HPDE6-E6E7 (cell line): ENCODE measurements around the gene FANCC.

ENCODE experiments used
- DNase-seq: peaks from one replicate; pipeline ENCODE4 v3.0.0; 2011; ENCODE audit warnings: missing footprints; ENCODE audit errors: extremely low spot score

FANCC gene

DNA sequence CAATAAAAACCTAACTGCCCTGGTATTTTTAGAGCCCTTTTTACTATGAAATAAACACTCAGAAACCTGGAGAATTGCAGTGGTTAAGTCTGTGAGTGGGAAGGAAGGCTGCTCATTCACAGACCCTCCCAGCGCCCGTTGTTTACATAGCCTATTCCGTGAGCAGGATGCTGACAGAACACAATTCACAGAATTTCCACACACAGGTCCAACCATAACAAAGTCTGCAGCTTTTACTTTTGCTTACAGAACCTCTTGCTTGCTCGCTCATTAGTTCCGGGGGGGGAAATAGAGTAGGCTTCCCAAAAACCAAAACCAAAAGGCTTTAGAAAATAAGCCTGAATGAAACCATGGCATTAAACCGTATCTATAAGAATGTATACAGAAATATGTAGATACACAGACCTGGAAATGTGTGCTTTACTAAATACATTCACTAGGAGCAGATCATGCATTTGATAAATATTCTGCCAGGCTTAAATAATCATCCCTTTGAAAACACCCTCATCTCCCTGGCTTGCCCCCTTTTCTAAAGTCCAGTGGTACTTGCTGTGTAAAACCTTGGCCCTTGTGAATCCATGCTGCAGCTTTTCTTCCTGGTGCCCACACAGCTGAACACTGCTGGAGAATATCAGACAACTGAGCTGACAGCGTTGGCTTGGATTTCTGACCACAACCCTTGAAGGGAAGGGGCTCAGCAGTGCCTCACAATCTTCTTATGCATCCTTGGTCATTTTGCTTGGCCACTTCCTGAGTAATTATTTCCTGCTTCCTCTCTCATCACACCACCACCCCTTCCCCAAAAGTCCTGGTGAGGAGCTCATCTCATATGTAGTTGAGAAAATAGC is 128.0 kb downstream of the FANCC start:
- DNase-seq = no peak

DNA sequence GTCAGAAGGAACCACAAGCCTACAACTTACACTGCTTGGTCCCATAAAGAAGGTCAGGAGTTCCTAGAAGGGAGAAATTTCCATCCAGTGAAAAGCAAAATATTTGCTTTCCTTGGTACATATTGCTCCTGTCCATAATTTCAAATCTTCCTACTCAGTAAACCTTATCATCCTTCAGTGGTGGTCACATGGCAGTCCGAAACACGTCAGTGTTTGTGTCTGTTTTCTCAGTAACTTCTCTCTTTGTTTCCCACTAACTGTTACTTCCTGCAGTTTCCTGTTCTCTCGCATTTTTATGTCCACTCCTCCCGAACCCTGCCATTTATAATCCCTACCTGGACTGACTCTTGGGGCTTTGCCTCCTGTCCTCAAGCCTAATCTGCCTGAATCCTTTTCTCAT is 129.1 kb downstream of the FANCC start:
- DNase-seq = no peak

DNA sequence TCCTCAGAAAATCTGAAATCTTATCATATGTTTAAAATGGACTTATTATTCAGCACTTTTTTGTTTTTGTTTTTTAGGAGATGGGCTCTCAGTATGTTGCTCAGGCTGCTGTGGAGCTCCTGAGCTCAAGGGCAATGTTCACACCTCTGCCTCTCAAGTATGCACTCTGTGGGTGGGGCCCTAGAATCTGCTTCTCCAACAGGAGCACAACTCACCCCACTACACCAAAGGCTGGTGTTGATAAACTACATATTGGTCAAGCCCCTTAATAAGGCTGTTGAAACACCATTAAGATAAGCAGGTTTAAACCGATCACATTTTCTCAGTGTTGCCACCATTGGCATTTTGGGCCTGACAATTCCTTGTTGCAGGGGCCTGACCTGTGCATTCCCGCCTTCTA is 131.6 kb downstream of the FANCC start:
- no peak for DNase-seq

DNA sequence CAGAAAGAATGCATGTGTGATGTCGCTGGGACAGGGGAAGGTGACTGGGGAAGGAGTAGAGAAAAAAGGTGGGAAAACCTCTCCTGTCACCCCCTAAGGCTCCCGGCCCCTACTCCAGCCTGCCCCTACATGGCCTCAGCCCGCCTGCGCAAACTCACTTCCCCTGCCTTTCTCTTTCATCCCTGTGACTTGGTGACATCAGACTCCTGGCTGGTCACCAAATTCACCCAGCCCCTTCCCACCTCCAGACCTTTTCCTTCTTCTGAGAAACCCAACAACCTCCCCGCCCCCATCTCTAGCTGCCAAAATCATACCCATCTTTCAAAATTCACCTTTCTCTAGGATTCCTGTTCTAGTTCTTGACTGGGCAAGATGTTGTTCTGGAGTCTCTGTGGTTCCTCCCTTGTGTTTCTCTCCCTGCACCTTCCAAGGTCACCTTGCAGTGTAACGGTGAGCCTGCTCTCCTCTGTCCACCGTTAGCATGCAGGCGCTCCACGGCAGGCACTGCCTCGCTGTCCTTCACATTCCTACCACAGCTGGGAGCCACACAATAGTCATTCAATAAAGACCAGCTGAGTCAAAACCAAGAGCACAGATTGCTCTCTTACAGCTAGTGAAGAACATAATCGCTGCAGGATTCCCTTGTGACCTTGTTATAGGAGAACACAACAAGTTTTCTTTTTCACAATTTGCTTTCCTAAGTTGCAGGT is 134.5 kb downstream of the FANCC start:
- DNase-seq = no peak

DNA sequence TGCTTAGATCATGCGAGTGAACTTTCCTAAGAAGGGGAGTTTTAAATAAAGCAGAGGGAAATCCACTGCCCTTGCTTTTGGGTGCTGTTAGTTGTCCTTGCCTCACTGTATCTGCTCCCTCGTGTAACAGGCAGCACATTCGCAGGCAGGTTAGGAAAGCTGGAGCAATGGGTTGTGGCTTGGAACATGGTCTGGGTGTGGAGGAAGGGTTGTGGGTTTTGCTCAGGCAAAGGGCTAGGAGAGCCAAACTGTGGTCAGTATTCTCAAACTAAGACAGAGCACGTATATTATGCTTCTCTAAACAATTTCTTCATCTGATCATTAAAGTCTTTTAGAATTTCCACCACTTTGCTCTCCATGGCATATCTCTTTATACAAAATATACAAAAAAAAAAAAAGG is 135.7 kb downstream of the FANCC start:
- no peak for DNase-seq

DNA sequence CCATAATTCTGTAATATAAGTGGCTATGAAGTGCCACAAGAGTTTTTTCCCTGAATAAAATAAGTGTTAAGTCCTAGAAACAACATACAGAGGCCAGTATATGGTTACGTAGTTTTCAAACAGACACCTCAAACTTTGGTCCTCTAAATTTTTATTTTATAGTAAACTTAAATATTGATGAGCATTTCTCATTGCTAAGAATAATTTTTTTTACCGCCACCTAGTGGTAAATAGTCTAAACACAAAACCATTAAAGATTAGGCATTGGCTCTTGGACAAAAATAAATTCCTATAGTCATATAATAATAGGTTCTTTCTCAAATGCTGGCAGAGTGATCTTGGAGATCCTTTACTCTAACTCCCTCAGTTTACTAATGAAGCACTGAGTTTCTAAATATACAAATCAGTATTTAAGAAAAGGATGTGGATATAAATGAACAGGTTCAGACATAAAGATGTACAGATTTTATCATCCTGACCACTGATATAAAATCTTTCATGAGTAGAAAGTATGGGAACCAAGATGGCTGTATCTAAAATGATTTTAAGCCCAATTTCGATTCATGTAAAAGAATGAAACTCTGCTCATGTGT is 136.2 kb downstream of the FANCC start:
- DNase-seq = no peak

DNA sequence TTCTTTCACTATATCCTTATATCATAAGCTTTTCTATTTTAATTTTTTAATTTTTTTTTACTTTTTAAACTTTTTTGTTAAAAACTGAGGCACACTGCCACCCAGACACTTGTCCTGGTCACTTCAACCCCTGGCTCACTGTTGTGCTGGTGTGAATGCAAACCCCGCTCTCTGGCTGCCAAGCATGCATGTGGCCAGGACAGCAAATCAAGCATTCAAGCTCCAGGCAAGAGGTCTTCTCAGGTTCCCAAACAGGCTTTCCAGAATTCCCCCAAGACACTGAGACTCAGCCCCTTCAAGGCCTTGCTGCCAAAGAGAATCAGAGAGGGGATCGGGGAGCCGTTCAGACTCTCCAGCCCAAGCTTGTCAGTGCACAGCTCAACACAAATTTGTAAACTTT is 139.9 kb downstream of the FANCC start:
- DNase-seq = no peak

DNA sequence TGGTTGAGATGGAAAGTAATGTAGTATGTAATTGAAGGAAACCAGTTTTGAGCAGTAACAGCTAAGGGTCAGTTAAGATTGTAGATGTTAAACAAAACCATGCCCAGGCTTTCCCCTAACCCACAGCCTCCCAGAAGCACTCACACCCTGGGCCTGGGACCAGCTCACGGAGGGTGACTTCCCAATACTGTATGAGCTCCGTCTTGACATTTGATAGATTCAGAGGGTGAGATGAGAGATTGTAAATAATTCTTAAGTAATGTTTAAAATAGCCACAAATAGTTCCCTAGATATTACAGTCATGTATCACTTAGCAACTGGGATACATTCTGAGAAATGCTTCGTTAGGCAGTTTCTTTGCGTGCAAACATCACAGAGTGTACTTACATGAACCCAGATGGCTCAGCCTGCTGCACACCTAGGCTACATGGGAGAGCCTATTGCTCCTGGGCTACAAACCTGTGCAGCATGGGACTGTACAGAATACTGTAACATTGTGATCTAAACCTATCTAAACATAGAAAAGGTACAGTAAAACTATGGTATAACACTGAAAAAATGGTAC is 140.7 kb downstream of the FANCC start:
- no peak for DNase-seq

DNA sequence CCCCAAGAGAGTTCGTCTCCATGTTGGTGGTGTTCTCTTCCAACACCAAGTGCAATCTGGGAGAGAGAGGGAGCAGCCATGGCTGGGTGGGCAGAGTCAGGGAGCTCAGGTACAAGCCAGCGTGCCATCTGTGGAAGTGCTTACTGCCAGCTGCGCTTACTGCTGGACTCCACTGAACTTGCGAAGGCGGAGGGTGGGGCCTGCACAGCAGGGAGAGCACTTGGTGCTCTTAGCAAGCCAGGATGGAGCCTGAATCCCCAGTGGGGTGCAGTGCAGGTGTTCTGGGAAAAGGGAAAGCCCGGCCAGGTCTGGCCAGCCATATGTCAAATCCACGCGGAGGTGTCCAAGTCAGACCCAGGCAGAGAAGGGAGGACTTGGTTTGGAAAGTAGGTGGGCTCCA is 142.0 kb downstream of the FANCC start:
- no peak for DNase-seq

DNA sequence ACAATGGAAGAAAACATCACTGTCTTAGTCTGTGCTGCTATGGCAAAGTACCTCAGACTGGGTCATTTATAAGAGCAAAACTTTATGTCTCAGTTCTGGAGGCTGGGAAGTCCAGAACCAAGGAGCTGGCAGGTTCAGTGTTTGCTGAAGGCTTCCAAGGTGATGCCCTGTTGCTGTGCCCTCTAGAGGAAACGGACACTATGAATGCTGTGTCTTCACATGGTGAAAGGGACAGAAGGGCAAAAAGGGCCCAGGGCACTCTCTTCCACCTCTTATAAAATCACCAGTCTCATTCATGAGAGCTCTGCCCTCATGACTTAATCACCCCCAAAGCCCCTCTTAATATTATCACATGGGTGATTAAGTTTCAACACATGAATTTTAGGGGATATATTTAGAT is 143.5 kb downstream of the FANCC start:
- DNase-seq = no peak

DNA sequence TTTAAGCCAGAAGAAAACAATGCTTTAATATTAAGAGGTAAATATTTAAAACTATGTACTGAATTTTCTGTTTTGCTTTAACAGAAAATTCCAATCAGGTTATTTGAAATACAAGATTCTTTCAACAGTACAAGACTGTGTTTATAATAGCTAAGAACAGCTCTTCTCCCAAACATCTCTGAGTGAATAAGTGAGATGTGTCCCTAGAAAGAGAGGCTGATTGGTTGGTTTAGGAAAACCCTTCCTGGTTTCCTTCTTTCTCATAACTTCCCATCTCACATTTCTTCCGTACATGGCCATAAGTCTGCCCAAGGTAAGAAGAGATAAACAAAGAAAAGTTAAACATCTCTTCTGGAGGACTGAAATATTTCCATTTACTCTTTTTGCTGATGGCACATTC is 145.9 kb downstream of the FANCC start:
- DNase-seq = no peak

DNA sequence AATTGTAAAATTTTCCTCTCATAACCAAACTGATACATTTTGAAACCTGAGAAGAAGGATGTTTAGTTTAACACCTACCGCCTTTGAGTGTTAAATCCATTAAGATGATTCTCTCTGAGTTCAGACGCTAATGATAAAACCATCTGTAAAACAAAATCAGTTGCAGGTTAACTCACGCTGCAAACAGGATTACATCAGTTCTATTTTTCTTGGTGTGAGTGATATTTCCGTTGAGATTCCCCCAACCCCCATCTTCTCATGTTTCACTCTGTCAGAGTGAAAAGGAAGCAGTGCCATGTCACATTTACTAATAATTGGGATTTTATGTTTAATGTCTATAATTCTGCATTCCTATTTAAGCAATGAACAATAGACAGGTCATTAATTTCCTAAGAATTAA is 146.5 kb downstream of the FANCC start:
- DNase-seq = peak; percentile 39

DNA sequence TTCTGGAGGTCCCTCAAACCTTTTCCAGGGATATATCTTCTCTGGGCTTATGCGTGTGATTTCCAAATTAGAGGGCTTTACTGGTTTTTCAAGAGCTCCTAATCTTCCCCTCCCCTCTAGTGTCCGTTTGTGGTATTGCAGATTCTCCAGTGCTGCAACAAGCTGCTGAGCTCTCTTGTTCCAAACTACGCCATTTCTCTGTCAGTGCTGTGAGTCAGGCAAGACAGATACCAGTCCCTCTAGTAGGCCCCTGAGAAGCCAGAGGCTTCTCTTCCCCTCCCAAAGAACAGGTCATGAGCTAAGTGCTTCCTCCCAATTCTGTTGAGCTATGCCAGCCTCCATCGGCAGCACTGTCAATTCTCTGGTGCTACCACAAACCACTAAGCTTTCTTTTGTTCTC is 149.5 kb downstream of the FANCC start:
- peak; percentile 53 for DNase-seq

DNA sequence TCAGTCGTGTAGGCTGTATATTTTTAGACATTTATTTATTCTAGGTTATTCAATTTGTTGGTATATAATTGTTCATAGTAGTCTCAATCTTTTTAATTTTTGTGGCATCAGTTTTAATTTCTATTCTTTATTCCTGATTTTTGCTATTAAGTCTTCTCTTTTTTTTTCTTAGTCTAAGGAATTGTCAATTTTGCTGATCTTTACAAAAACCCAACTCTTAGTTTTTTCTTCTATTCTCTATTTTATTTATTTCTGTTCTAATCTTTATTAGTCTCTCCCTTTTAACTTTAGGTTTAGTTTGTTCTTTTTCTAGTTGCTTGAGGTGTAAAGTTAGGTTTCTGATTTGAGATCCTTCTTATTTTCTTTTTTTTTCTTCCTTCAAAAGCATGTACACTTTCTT is 152.5 kb downstream of the FANCC start:
- no peak for DNase-seq

DNA sequence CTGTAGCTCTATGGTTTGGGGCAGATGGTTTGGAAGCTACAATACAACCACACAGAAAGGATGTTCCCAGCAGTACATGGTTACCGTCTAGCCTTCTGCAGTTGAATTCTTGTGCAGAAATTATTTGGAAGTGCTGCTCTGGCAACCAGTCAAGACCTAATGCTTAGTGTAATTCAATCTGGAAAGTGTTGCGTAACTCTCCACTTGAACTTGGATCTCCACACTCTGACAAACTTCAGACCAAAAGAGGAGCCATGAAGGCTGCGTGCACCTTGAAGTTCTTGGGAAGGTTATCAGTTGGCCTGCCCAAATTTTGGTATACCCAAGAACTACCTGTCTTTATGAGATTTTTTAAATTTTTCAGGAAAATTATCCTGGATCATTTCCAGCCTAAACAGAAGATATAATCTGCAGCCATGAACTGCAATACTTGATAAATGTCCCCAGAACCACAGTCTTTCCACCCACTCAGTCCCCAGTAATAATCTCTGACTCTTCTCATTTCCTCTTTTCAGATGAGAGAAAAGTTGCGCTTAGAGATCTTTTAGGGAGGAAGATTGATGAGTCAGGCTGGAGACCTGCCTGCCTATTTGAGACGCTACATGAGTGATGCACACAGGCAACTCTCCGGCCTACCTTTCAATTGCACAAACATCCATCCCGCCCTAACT is 159.9 kb downstream of the FANCC start:
- no peak for DNase-seq

DNA sequence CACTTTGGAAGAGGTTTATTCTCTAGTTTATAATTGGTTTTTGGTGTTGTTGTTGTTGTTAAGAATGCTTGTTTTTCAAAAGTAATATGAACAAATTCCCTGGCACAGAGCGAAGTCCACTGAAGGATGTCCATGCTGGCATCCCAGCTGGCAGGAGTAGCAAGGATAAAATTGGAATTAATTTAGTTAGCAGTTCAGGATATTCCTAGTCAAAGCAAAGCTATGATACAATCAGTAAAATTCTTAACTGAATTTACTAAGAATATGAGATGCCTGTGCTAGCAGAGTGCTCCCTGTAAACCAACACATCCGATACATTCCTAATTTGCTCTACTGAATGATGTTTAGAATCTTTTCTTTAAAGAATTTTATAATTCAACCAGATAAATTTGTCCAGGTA is 161.4 kb downstream of the FANCC start:
- no peak for DNase-seq

DNA sequence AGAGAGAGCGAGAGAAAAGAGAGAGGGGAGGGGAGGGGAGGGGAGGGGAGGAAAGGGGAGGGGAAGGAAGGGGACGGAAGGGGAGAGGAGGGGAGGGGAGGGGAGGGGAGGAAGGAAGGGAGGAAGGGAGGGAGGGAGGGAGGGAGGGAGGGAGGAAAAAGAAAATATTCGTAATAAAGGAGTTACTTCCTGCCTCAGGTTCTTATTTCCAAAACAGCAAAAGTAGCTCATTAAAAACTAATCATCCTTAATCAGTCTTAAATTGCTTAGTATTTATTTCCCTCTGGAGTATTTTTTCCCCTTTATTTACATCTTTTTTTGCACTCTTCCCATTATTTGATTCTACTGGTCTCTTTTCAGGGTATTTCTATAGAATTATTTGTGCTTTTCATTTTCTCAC is 162.3 kb downstream of the FANCC start:
- no peak for DNase-seq

DNA sequence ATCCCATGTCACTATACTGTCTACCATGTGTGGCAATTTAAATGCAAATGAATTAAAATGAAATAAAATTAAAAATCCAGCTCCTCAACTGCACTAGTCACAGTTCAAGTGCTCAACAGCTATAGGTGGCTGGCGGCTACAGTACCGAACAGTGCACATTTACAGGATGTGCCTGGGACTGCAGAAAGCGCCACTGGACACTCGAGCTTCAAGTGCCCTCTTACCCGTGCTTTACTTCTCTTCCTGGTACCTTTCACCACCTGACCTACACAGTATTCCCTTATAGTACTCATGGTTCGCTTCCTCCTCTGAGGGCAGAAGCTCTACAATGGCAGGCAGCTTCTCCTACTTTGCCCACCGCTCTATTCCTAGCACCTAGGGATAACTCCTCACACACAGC is 166.6 kb downstream of the FANCC start:
- no peak for DNase-seq

DNA sequence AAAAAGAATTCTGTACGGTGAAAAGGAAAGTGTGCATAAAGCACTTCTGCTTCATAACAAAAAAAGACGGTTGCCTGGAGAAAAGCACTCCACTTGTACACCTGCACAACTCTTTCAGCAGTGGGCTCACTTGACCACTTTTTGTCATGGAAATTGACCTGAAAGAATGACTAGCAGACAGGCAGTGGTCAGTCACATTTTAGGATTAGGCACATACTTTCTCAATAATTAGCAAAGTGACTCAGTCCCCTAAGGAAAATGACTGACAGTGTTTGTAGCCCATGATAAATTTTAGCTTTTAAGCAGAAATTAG is 169.3 kb downstream of the FANCC start:
- DNase-seq = no peak

DNA sequence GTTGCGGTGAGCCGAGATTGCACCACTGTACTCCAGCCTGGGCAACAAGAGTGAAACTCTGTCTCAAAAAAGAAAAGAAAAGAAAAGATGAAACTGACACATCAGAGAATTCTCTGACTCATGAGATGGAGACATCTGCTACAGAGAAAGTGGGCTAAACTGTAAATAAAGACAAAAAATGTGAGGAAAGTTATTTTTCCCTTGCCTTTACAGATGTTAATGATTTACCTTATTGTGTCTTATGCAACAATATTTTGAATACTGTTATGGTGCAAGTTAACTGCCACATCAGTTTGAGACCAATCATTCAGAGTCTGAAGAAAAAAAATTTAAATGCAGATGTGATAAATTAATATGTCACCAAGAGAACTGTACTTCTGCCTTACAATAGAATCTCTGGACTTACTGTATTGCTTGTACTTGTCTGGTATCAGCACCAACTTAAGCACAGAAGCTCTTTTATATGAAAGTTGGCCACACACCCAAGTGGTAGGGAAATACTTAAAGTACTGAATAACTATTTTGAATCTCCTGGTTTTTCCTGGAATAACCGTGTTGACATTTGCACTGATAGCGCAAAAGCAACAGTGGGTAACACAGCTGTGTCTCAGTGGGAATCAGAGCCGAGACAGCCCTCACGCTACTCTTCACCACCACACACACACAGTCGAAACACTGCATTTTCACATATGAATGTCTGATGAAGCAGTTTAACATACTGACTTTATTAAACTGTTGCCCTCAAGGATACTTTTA is 169.9 kb downstream of the FANCC start:
- DNase-seq = no peak
